Mesendoderm (in vitro differentiated cells): ENCODE data around the gene MPND.

Source experiments
- DNase-seq: peaks from one replicate; pipeline ENCODE4 v3.0.0; 2013
- H2AK5ac ChIP-seq: 2 replicates; pipeline ENCODE4 v1.6.1; 2013; ENCODE audit warnings: low read length, inconsistent platforms
- H2BK120ac ChIP-seq: 2 replicates; pipeline ENCODE4 v1.6.1; 2013; ENCODE audit warnings: low read depth, mild to moderate bottlenecking, low read length, moderate library complexity, mixed read lengths
- H2BK15ac ChIP-seq: replicated peaks from 2 replicates; pipeline ENCODE4 v1.6.1; 2013; ENCODE audit warnings: low read depth, mild to moderate bottlenecking, moderate library complexity
- H2BK5ac ChIP-seq: 2 replicates; pipeline ENCODE4 v1.6.1; 2013; ENCODE audit warnings: low read length, inconsistent platforms
- H3K18ac ChIP-seq: 2 replicates; pipeline ENCODE4 v1.6.1; 2013; ENCODE audit warnings: mild to moderate bottlenecking, low read length, mixed read lengths
- H3K23ac ChIP-seq: one replicate; pipeline ENCODE4 v1.6.1; 2013; ENCODE audit warnings: low read length
- H3K27ac ChIP-seq: 2 replicates; pipeline ENCODE4 v1.5.1; 2013; ENCODE audit warnings: low read depth, mild to moderate bottlenecking, inconsistent platforms, low read length, moderate library complexity
- H3K27me3 ChIP-seq: 2 replicates; pipeline ENCODE4 v1.6.1; 2013; ENCODE audit warnings: low read length, control low read depth, mild to moderate bottlenecking, inconsistent platforms; ENCODE audit not compliant: insufficient read depth, poor library complexity
- H3K36me3 ChIP-seq: 2 replicates; pipeline ENCODE4 v1.6.1; 2013; ENCODE audit warnings: low read length, inconsistent platforms; ENCODE audit not compliant: control insufficient read depth, insufficient read depth
- H3K4ac ChIP-seq: one replicate; pipeline ENCODE4 v1.6.1; 2013; ENCODE audit warnings: low read depth, mild to moderate bottlenecking, low read length, moderate library complexity
- H3K4me1 ChIP-seq: 2 replicates; pipeline ENCODE4 v1.6.1; 2013; ENCODE audit warnings: low read depth, low read length, inconsistent platforms; ENCODE audit not compliant: control insufficient read depth
- H3K4me2 ChIP-seq: 2 replicates; pipeline ENCODE4 v1.6.1; 2013; ENCODE audit warnings: low read length
- H3K4me3 ChIP-seq: 2 replicates; pipeline ENCODE4 v1.5.1; 2013; ENCODE audit warnings: mild to moderate bottlenecking, low read length
- H3K56ac ChIP-seq: one replicate; pipeline ENCODE4 v1.6.1; 2013; ENCODE audit warnings: low read length
- H3K79me1 ChIP-seq: 2 replicates; pipeline ENCODE4 v1.6.1; 2013; ENCODE audit warnings: low read length, inconsistent platforms
- H3K79me2 ChIP-seq: 2 replicates; pipeline ENCODE4 v1.6.1; 2013; ENCODE audit warnings: mild to moderate bottlenecking, low read length; ENCODE audit not compliant: control insufficient read depth, insufficient read depth
- H3K9ac ChIP-seq: 2 replicates; pipeline ENCODE4 v1.6.1; 2013; ENCODE audit warnings: low read length, inconsistent platforms
- H4K5ac ChIP-seq: one replicate; pipeline ENCODE4 v1.6.1; 2013; ENCODE audit warnings: low read length
- H4K8ac ChIP-seq: one replicate; pipeline ENCODE4 v1.6.1; 2013; ENCODE audit warnings: low read depth, mild to moderate bottlenecking, control low read depth, low read length, moderate library complexity
- WGBS: extraction: QIAGEN DNeasy Blood & Tissue Kit; methylation state at CpG from one replicate; pipeline ENCODE4 v1.1.7; 2013; ENCODE audit warnings: low lambda C conversion rate, missing lambda C conversion rate; ENCODE audit not compliant: insufficient coverage; ENCODE audit errors: extremely low coverage; 5-methylcytosine and 5-hydroxymethylcytosine counted together

MPND gene

DNA sequence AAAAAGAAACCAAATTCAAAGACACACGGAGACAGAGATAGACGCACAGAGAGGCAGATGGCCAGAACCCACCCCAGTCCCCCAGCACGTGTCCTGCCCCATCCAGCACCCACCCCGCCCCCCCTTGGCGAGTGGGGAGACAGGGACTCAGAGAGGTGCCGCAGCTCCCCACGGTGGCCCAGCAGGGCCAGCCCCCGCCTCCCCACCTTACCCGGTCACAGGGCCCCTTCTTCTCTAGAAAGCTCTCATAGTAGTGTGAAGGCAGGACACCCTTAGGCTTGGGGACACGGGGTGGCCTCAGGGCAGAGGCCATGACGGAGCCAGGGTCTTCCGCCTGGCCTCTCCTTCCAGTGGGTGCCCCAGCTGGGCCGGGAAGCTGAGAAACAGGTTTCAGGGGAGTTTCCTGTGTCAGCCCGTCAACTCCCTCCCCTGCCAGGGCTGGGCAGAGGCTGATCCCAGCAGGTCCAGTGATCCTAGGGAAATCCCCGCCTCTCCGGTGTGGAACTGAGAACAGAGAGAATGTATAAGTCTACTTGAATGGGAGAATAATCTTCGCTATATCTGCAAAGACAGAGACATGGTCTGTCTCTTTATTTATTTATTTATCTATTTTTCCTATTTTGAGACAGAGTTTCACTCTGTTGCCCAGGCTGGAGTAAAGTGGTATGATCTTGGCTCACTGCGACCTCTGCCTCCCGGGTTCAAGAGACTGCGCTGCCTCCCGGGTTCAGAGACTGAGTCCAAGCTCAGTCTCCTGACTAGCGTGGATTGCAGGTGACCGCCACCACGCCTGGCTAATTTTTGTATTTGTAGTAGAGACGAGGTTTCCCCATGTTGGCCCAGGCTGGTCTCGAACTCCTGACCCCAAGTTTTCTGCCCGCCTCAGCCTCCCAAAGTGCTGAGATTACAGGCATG, 4.7 kb upstream of the MPND start, which contains the start of gene STAP2:
STAP2 (minus strand) TSS at position 387 of the 915 bp plus-strand sequence; CDS start at position 313, 74 bp downstream.
- H3K4me3 ChIP-seq = peak within 1 kb of the TSS; percentile 2
- peak within 1 kb of the TSS; percentile 89 for H3K56ac ChIP-seq
- H2BK120ac ChIP-seq = no peak within 1 kb of the TSS
- peak; percentile 51 for DNase-seq
- peak within 1 kb of the TSS; percentile 39 for H4K5ac ChIP-seq
- peak within 1 kb of the TSS; percentile 73 for H3K9ac ChIP-seq
- no peaks in the 10 kb centered on the region for H3K79me2 ChIP-seq
- peak within 1 kb of the TSS; percentile 27 for H2BK5ac ChIP-seq
- no peak within 1 kb of the TSS for H2BK15ac ChIP-seq
- H3K79me1 ChIP-seq = no peaks in the 10 kb centered on the region
- H3K4me1 ChIP-seq = no peaks in the 10 kb centered on the region
- no peak within 1 kb of the TSS for H3K4ac ChIP-seq
- peak within 1 kb of the TSS; percentile 70 for H3K4me2 ChIP-seq
- no peak within 1 kb of the TSS for H3K23ac ChIP-seq
- H3K27me3 ChIP-seq = no peaks in the 10 kb centered on the region
- H2AK5ac ChIP-seq = no peak within 1 kb of the TSS
- no peak within 1 kb of the TSS for H3K27ac ChIP-seq
- no peak within 1 kb of the TSS for H4K8ac ChIP-seq
- no peaks in the 10 kb centered on the region for H3K36me3 ChIP-seq
- peak within 1 kb of the TSS; percentile 1 for H3K18ac ChIP-seq
- WGBS = no CpG with 5 or more reads among the region's 27 CpGs

DNA sequence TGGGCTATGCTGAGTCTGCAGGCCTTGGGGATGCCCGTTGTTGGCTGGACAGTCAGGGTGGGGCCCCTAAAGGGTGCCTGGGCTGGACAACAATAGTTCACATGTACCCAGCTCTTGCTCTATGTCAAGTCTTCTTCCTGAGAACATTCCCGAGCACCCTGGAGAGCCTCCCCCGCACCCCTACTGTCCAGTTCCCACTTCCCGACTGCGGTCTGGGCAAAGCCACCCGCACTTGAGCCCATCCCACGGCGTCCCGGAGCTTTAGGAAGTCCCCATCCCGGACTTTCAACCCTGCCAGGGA, 1.1 kb upstream of the MPND start:
- no peak overlapping the region for H3K23ac ChIP-seq
- no peak for DNase-seq
- H2AK5ac ChIP-seq = no peak overlapping the region
- peak overlapping the region; percentile 98 for H3K18ac ChIP-seq
- peaks cover 2% of the 10 kb centered on the region for H3K79me1 ChIP-seq
- peak overlapping the region; percentile 99 for H4K8ac ChIP-seq
- peak overlapping the region; percentile 56 for H3K4me3 ChIP-seq
- H3K79me2 ChIP-seq = no peaks in the 10 kb centered on the region
- H3K36me3 ChIP-seq = no peaks in the 10 kb centered on the region
- no CpG with 5 or more reads among the region's 10 CpGs for WGBS
- H3K27me3 ChIP-seq = no peaks in the 10 kb centered on the region
- peak overlapping the region; percentile 64 for H3K27ac ChIP-seq
- H2BK15ac ChIP-seq = no peak overlapping the region
- peak overlapping the region; percentile 91 for H3K56ac ChIP-seq
- H3K4me2 ChIP-seq = peak overlapping the region; percentile 71
- H3K4me1 ChIP-seq = no peaks in the 10 kb centered on the region
- H2BK5ac ChIP-seq = no peak overlapping the region
- peak overlapping the region; percentile 91 for H3K9ac ChIP-seq
- peak overlapping the region; percentile 84 for H2BK120ac ChIP-seq
- peak overlapping the region; percentile 99 for H3K4ac ChIP-seq
- H4K5ac ChIP-seq = no peak overlapping the region

DNA sequence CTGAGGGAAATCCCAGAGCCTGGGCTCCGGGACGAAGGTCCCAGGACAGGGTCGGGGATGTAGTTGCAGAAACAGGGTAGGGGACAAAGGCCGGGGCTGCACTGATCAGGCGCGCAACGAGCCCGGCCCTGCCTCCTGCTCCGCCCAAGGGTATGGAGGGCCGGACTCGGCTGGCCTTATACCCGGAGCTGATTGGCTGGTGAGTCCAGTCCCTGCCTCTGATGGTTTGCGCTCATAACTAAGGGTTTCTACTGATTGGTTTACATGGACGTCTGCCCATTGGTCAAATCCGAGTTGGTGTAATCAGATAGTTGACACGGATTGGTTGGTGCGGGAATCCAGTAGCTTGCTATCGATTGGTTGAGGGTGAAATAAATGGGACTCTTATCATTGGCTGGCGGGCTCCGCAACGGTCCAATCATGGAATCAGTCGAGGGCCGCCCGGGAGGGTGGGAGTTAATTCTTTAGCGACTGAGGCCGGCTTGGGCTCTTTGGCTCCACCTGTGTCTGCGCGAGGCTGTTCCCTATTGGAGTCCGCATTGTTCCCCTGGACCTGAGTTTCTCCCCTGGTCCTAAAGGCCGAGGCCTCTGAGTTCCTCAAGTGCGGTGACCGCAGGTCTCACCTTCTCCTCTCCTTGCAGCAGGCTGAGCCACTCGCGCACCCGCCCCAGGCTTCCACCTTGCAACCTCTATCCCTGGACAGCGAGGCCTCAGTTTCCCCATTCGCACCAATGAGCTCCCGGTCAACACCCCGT, 570 bp upstream of the MPND start:
- H2BK120ac ChIP-seq = peak overlapping the region; percentile 84
- no peak overlapping the region for H4K5ac ChIP-seq
- H3K18ac ChIP-seq = peak overlapping the region; percentile 98
- DNase-seq = peak; percentile 100
- H3K4ac ChIP-seq = peak overlapping the region; percentile 99
- peak overlapping the region; percentile 100 for H3K4me2 ChIP-seq
- no peak overlapping the region for H3K23ac ChIP-seq
- peak overlapping the region; percentile 99 for H4K8ac ChIP-seq
- peak overlapping the region; percentile 91 for H3K56ac ChIP-seq
- H2AK5ac ChIP-seq = no peak overlapping the region
- WGBS = no CpG with 5 or more reads among the region's 39 CpGs
- H3K9ac ChIP-seq = peak overlapping the region; percentile 92
- no peak overlapping the region for H2BK15ac ChIP-seq
- H3K4me1 ChIP-seq = no peaks in the 10 kb centered on the region
- peak overlapping the region; percentile 78 for H3K4me3 ChIP-seq
- peak overlapping the region; percentile 22 for H2BK5ac ChIP-seq
- no peaks in the 10 kb centered on the region for H3K36me3 ChIP-seq
- peak overlapping the region; percentile 74 for H3K27ac ChIP-seq
- no peaks in the 10 kb centered on the region for H3K27me3 ChIP-seq
- no peaks in the 10 kb centered on the region for H3K79me2 ChIP-seq
- peaks cover 2% of the 10 kb centered on the region for H3K79me1 ChIP-seq

DNA sequence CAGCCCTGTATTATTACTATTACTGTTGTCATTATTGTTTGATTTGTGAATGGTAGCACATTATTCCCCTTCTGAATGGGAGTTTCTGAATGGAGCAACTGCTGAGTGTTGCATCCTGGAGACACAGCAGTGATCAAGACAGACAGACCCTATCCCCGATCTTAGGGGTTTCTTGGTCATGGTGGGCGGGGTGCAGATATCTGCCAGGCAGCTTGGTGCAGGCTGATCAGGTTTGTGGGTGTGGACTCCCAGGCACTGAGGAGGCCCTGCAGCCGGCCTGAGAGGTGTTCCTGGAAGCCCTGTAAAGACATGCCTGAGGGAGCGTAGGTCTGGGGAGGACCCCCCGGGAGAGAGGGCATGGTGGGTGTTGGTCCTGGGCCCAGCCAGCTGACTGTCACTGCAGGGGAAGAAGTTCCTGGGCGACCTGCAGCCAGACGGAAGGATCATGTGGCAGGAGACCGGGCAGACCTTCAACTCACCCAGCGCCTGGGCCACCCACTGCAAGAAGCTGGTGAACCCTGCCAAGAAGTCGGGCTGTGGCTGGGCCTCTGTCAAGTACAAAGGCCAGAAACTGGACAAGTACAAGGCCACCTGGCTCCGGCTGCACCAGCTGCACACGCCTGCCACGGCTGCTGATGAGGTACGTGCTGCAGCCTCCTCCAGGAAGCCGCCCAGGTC, 2.1 kb downstream of the MPND start:
- no peak for DNase-seq
- no peaks in the 10 kb centered on the region for H3K79me2 ChIP-seq
- no CpG with 5 or more reads among the region's 15 CpGs for WGBS

GRCh38 chr19:4346020-4346383, 2.6 kb downstream of the MPND start:
- H2BK120ac ChIP-seq = no peak overlapping the region
- H3K4me2 ChIP-seq = no peak overlapping the region
- H3K27me3 ChIP-seq = no peaks in the 10 kb centered on the region
- no peak overlapping the region for H3K4ac ChIP-seq
- no peak overlapping the region for H2BK15ac ChIP-seq
- H3K79me1 ChIP-seq = peaks cover 2% of the 10 kb centered on the region
- no CpG with 5 or more reads among the region's 6 CpGs for WGBS
- H3K36me3 ChIP-seq = peaks cover 3% of the 10 kb centered on the region
- no peak overlapping the region for H3K56ac ChIP-seq
- no peak overlapping the region for H2AK5ac ChIP-seq
- H3K18ac ChIP-seq = no peak overlapping the region
- H3K27ac ChIP-seq = no peak overlapping the region
- no peaks in the 10 kb centered on the region for H3K79me2 ChIP-seq
- H4K8ac ChIP-seq = no peak overlapping the region
- no peak overlapping the region for H3K9ac ChIP-seq
- no peak overlapping the region for H3K23ac ChIP-seq
- DNase-seq = no peak
- no peaks in the 10 kb centered on the region for H3K4me1 ChIP-seq
- no peak overlapping the region for H2BK5ac ChIP-seq
- H4K5ac ChIP-seq = no peak overlapping the region
- H3K4me3 ChIP-seq = no peak overlapping the region

More for the DNA sequence above, 2.1 kb downstream of the MPND start:
- Histone ChIP-seq H3K4me2 (no peak overlapping the region), H2BK15ac (no peak overlapping the region), H3K27ac (no peak overlapping the region), H3K79me1 (peaks cover 2% of the 10 kb centered on the region), H4K8ac (no peak overlapping the region), H2BK5ac (no peak overlapping the region), H3K18ac (no peak overlapping the region), H2BK120ac (no peak overlapping the region), H3K4me1 (no peaks in the 10 kb centered on the region), H2AK5ac (no peak overlapping the region), H3K4me3 (no peak overlapping the region), H3K27me3 (no peaks in the 10 kb centered on the region), H3K56ac (no peak overlapping the region), H3K36me3 (peaks cover 3% of the 10 kb centered on the region), H3K23ac (no peak overlapping the region), H3K9ac (no peak overlapping the region), H3K4ac (no peak overlapping the region), H4K5ac (no peak overlapping the region)
